Motor neuron (in vitro differentiated cells): ENCODE results near the gene MFAP2. TPM values are rescaled to one million over a fixed set of nuclear protein-coding genes. Genes with fewer than 3 reads are reported as not detected.

Source experiments
- ATAC-seq, 8 experiments: fragments of 200-7000 bp; cut with Tn5 transposase; replicated peaks in 6 of 8; 2 replicates each; pipeline ENCODE4 v1.8.0; 2021; ENCODE audit warnings: mild to moderate bottlenecking in 8 of 8, moderate library complexity in 8 of 8
- H3K27ac ChIP-seq, 2 donors: fragments of 250-450 bp; sonication (Bioruptor Pico); 2 replicates each; pipeline ENCODE4 v1.9.0; 2021; ENCODE audit warnings: antibody characterized with exemption in 2 of 2, mild to moderate bottlenecking in 2 of 2, moderate library complexity in 1 of 2
- H3K4me1 ChIP-seq, 2 donors: fragments of 250-450 bp; sonication (Bioruptor Pico); replicated peaks in 1 of 2; 2 replicates each; pipeline ENCODE4 v1.6.1; 2021; ENCODE audit warnings: antibody characterized with exemption in 2 of 2, mild to moderate bottlenecking in 2 of 2, moderate library complexity in 1 of 2
- H3K4me3 ChIP-seq, 5 donors: fragments of 250-450 bp; sonication (Bioruptor Pico); 2 replicates each; pipeline ENCODE4 v1.9.0; 2021; ENCODE audit warnings: antibody characterized with exemption in 5 of 5, mild to moderate bottlenecking in 5 of 5, moderate library complexity in 4 of 5
- WGBS, 10 experiments: fragments of 450-650 bp; shearing (Covaris generic); methylation state at CpG; one replicate each; pipeline ENCODE4 v1.0.0; 2022; 5-methylcytosine and 5-hydroxymethylcytosine counted together
- in situ Hi-C, 9 experiments: fragments of 400-800 bp; cut with MboI; loops; one replicate each; pipeline ENCODE4 v1.15.0; 2021; ENCODE audit warnings: low sequenced_read_pairs in 9 of 9, low pct_unique_long_range_greater_than_20kb in 2 of 9; ENCODE audit not compliant: unreplicated experiment in 9 of 9
- total RNA-seq, 8 experiments: library from RNA; unstranded; fragments of 300-600 nt; gene quantifications; 2 replicates each; pipeline versions ENCODE4 v1.2.3 to v1.2.4, GENCODE V29; 2022

MFAP2 gene
- total RNA-seq, 8 experiments from 2014 or later = 8.8 to 144 (median 23.7) TPM

GRCh38 chr1:17004466-17005364 is 24.3 kb upstream of the MFAP2 start:
- Histone ChIP-seq H3K4me1 (no peaks in the 10 kb centered on the region), H3K27ac (no peak overlapping the region), H3K4me3 (no peak overlapping the region)
- no peak for ATAC-seq
- in situ Hi-C loops = loop anchor here in 1 of 9 experiments (25.0 kb wide), 1 partner anchor 367 kb away; no protein-coding TSS in a partner anchor
- 80 to 100% (median 98%) methylated on average over 1 to 17 of the region's 24 CpGs; no CpG with 5 or more reads in 2 of the 10 experiments for WGBS, 10 experiments

GRCh38 chr1:17002524-17002902 is 22.1 kb upstream of the MFAP2 start:
- Histone ChIP-seq H3K27ac (no peak overlapping the region), H3K4me1 (no peaks in the 10 kb centered on the region), H3K4me3 (no peak overlapping the region)
- ATAC-seq = no peak
- WGBS, 10 experiments = 71 to 100% (median 93%) methylated on average over 1 to 4 of the region's 4 CpGs; no CpG with 5 or more reads in 3 of the 10 experiments
- in situ Hi-C loops = loop anchor here in 1 of 9 experiments (25.0 kb wide), 1 partner anchor 365 kb away; no protein-coding TSS in a partner anchor

- in situ Hi-C loops = loop anchor here in 1 of 9 experiments (25.0 kb wide), 1 partner anchor 365 kb away; no protein-coding TSS in a partner anchor
- 93 to 100% (median 100%) methylated on average over 1 to 8 of the region's 19 CpGs; no CpG with 5 or more reads in 5 of the 10 experiments for WGBS, 10 experiments
- Histone ChIP-seq H3K27ac (no peak overlapping the region), H3K4me1 (no peaks in the 10 kb centered on the region), H3K4me3 (no peak overlapping the region)
- peak in 2 of 8 experiments; percentile 16 to 17 for ATAC-seq
Observed at GRCh38 chr1:17001760-17002523, 21.5 kb upstream of the MFAP2 start.

- no peak overlapping the region for H3K27ac ChIP-seq
- in situ Hi-C loops = loop anchor here in 1 of 9 experiments (25.0 kb wide), 1 partner anchor 363 kb away; no protein-coding TSS in a partner anchor
- ATAC-seq = no peak
- no peak overlapping the region for H3K4me3 ChIP-seq
- H3K4me1 ChIP-seq = no peaks in the 10 kb centered on the region
- 76 to 100% (median 100%) methylated on average over 1 to 2 of the region's 8 CpGs; no CpG with 5 or more reads in 4 of the 10 experiments for WGBS, 10 experiments
Observed at GRCh38 chr1:16999863-17000262, 19.4 kb upstream of the MFAP2 start.

GRCh38 chr1:16998589-16998988 is 18.2 kb upstream of the MFAP2 start:
- Histone ChIP-seq H3K4me3 (no peak overlapping the region), H3K4me1 (no peaks in the 10 kb centered on the region), H3K27ac (no peak overlapping the region)
- ATAC-seq = peak in 1 of 8 experiments; percentile 64
- in situ Hi-C loops = no loop called here
- WGBS, 10 experiments = 0 to 88% (median 74%) methylated on average over 1 to 10 of the region's 10 CpGs; no CpG with 5 or more reads in 3 of the 10 experiments

- Histone ChIP-seq H3K4me1 (no peaks in the 10 kb centered on the region), H3K4me3 (no peak overlapping the region), H3K27ac (no peak overlapping the region)
- ATAC-seq = peak in 2 of 8 experiments; percentile 7
- in situ Hi-C loops = no loop called here
- WGBS, 10 experiments = 80 to 100% (median 95%) methylated on average over 1 to 8 of the region's 14 CpGs; no CpG with 5 or more reads in 5 of the 10 experiments
Observed at GRCh38 chr1:16996845-16997244, 16.4 kb upstream of the MFAP2 start.

- no peaks in the 10 kb centered on the region for H3K4me1 ChIP-seq
- no peak overlapping the region for H3K27ac ChIP-seq
Observed at GRCh38 chr1:16993521-16994038, 13.2 kb upstream of the MFAP2 start.

GRCh38 chr1:16992675-16993074 is 12.3 kb upstream of the MFAP2 start:
- H3K27ac ChIP-seq = no peak overlapping the region
- no peak overlapping the region for H3K4me3 ChIP-seq
- in situ Hi-C loops = no loop called here
- 89 to 100% (median 98%) methylated on average over 4 to 8 of the region's 9 CpGs; no CpG with 5 or more reads in 3 of the 10 experiments for WGBS, 10 experiments
- no peaks in the 10 kb centered on the region for H3K4me1 ChIP-seq
- no peak for ATAC-seq

More at GRCh38 chr1:16993521-16994038, 13.2 kb upstream of the MFAP2 start:
- no peak overlapping the region for H3K4me3 ChIP-seq
- ATAC-seq = peak in 2 of 8 experiments; percentile 9 to 18
- in situ Hi-C loops = no loop called here
- 70 to 100% (median 87%) methylated on average over 1 to 6 of the region's 15 CpGs; no CpG with 5 or more reads in 6 of the 10 experiments for WGBS, 10 experiments

GRCh38 chr1:16992102-16992501 is 11.7 kb upstream of the MFAP2 start:
- no peak overlapping the region for H3K27ac ChIP-seq
- H3K4me1 ChIP-seq = no peaks in the 10 kb centered on the region
- WGBS, 10 experiments = 92 to 100% (median 92%) methylated on average over 2 to 5 of the region's 12 CpGs; no CpG with 5 or more reads in 7 of the 10 experiments
- peak in 1 of 8 experiments; percentile 12 for ATAC-seq
- in situ Hi-C loops = no loop called here
- H3K4me3 ChIP-seq = no peak overlapping the region

DNA sequence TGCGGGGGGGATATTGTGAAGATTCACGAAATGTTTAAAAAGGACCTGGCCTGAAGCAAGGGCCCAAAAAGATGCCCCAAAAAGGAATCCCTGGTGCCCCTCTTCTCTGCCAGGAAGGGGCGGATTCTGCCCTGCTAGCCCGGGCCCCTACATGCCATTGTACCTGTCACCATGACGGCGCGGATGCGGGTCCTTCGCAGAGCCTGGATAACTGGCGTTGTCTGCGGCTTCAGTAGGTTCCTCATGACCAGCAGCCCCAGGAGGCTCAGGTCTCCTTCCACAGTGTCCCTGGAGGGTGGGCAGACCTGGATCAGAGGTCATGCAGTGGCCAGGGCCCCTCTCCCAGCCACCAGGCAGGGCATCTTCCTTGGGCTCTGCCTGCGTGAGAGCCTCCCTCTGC is 11.2 kb upstream of the MFAP2 start:
- Histone ChIP-seq H3K27ac (no peak overlapping the region), H3K4me3 (no peak overlapping the region), H3K4me1 (no peaks in the 10 kb centered on the region)
- in situ Hi-C loops = no loop called here
- 84 to 100% (median 93%) methylated on average over 2 to 9 of the region's 12 CpGs; no CpG with 5 or more reads in 4 of the 10 experiments for WGBS, 10 experiments
- ATAC-seq = no peak

GRCh38 chr1:16989676-16990391 is 9.4 kb upstream of the MFAP2 start:
- H3K27ac ChIP-seq = no peak overlapping the region
- no peak for ATAC-seq
- WGBS, 10 experiments = 67 to 100% (median 94%) methylated on average over 1 to 4 of the region's 22 CpGs; no CpG with 5 or more reads in 4 of the 10 experiments
- no peaks in the 10 kb centered on the region for H3K4me1 ChIP-seq
- H3K4me3 ChIP-seq = no peak overlapping the region
- in situ Hi-C loops = no loop called here

DNA sequence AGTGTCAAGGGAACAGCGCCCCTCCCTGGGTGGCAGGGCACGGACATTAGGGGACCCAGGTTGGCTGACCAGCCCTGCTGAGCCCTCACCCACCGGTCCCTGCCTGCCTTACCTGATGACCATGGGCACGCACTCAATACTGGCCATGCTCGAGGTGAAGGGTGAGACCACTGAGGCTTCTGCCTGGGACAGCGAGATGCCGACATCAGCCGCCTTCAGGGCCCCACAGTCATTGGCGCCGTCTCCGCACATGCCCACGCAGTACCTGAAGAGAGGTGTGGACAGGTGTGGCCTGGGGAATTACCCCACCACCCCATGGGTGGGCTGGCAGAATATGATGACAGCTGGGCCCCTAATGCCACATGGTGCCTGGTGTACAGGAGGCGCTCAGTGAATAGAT is 7.8 kb upstream of the MFAP2 start:
- WGBS, 10 experiments = 60 to 100% (median 95%) methylated on average over 1 to 7 of the region's 13 CpGs; no CpG with 5 or more reads in 4 of the 10 experiments
- H3K4me1 ChIP-seq = no peaks in the 10 kb centered on the region
- no peak for ATAC-seq
- in situ Hi-C loops = no loop called here
- no peak overlapping the region for H3K27ac ChIP-seq
- H3K4me3 ChIP-seq = no peak overlapping the region
